PC-9 (cell line): ENCODE data around the gene MSRB2. TPM values are rescaled to one million over a fixed set of nuclear protein-coding genes. Genes with fewer than 3 reads are reported as not detected.

Source experiments
- BruUV-seq: library from RNA; stranded (reverse); fragments of 400-500 nt; replicated peaks from 2 replicates; lab custom pipeline; 2021; lab: Mats Ljungman, UMichigan
- CTCF ChIA-PET: fragments of 300-600 bp; sonication (Branson Sonifier 250); formaldehyde crosslinking; loops from one replicate; lab custom pipeline; 2022; ENCODE audit warnings: antibody characterized with exemption; lab: Charles Lee
- POLR2A ChIA-PET: fragments of 300-600 bp; sonication (Branson Sonifier 250); formaldehyde crosslinking; loops from one replicate; lab custom pipeline; 2022; ENCODE audit warnings: antibody characterized with exemption; ENCODE audit not compliant: unreplicated experiment; lab: Charles Lee
- DNase-seq, 2 experiments: peaks; one replicate each; pipeline versions ENCODE4 v3.0.0 to v3.0.0-alpha.2; 2015 to 2022; ENCODE audit warnings: mixed read lengths in 1 of 2
- H2AFZ ChIP-seq: fragments of 200-600 bp; sonication (generic); 2 replicates; pipeline ENCODE4 v1.8.1; 2017; ENCODE audit warnings: antibody characterized with exemption
- H3F3A ChIP-seq: fragments of 200-600 bp; sonication (generic); 2 replicates; pipeline ENCODE4 v1.8.1; 2017; ENCODE audit warnings: antibody characterized with exemption, mild to moderate bottlenecking, low read depth; ENCODE audit not compliant: insufficient read depth
- H3K27ac ChIP-seq: fragments of 200-600 bp; sonication (generic); 2 replicates; pipeline ENCODE4 v1.6.1; 2016; ENCODE audit warnings: mixed run types
- H3K27me3 ChIP-seq: fragments of 200-600 bp; sonication (generic); 2 replicates; pipeline ENCODE4 v1.6.1; 2016; ENCODE audit warnings: low read depth, mixed run types; ENCODE audit not compliant: insufficient read depth
- H3K36me3 ChIP-seq: fragments of 200-600 bp; sonication (generic); 2 replicates; pipeline ENCODE4 v1.6.1; 2016; ENCODE audit warnings: low read depth, mixed run types
- H3K4me1 ChIP-seq: fragments of 200-600 bp; sonication (generic); replicated peaks from 2 replicates; pipeline ENCODE4 v1.6.1; 2016; ENCODE audit warnings: mixed run types; ENCODE audit not compliant: insufficient read depth
- H3K4me2 ChIP-seq: fragments of 200-600 bp; sonication (generic); 2 replicates; pipeline ENCODE4 v1.6.1; 2017; ENCODE audit warnings: mixed run types
- H3K4me3 ChIP-seq: fragments of 200-600 bp; sonication (generic); 2 replicates; pipeline ENCODE4 v1.6.1; 2016; ENCODE audit warnings: mixed run types
- H3K79me2 ChIP-seq: fragments of 200-600 bp; sonication (generic); 2 replicates; pipeline ENCODE4 v1.6.1; 2017; ENCODE audit warnings: low read depth, mixed run types
- H3K9me2 ChIP-seq: fragments of 200-600 bp; sonication (generic); 2 replicates; pipeline ENCODE4 v1.8.1; 2017; ENCODE audit warnings: mild to moderate bottlenecking; ENCODE audit not compliant: insufficient read depth
- H3K9me3 ChIP-seq: fragments of 200-600 bp; sonication (generic); 2 replicates; pipeline ENCODE4 v1.8.1; 2016; ENCODE audit warnings: low read depth; ENCODE audit not compliant: insufficient read depth
- H4K20me1 ChIP-seq: fragments of 200-600 bp; sonication (generic); 2 replicates; pipeline ENCODE4 v1.8.1; 2017; ENCODE audit not compliant: insufficient read depth
- EZH2 ChIP-seq: fragments of 200-600 bp; sonication (generic); IDR thresholded peaks from 2 replicates; pipeline ENCODE4 v1.8.0; 2017; ENCODE audit warnings: antibody characterized with exemption, low read depth
- intact Hi-C: fragments of 100-400 bp; cut with micrococcal nuclease; formaldehyde crosslinking; loops from one replicate; pipeline ENCODE4 v1.10.0; 2022; ENCODE audit not compliant: unreplicated experiment
- total RNA-seq: library from RNA; stranded (reverse); gene quantifications from 2 replicates; pipeline ENCODE4 v1.2.3, GENCODE V29; 2021
- TF ChIP-seq, protein P1 (sequence below): fragments of 200-600 bp; sonication (generic); conservative IDR thresholded peaks from 2 replicates; pipeline ENCODE4 v1.6.1; 2017; ENCODE audit warnings: mixed run types, antibody characterized with exemption, mild to moderate bottlenecking, moderate library complexity

Gene MSRB2
- total RNA-seq, 1 experiment from 2014 or later, result 28.3 TPM

- Histone ChIP-seq H3K4me1 (no peaks in the 10 kb centered on the region), H3K79me2 (no peaks in the 10 kb centered on the region), H4K20me1 (no peaks in the 10 kb centered on the region), H3K4me2 (no peak overlapping the region), H3K27ac (no peak overlapping the region), H3K27me3 (no peaks in the 10 kb centered on the region), H3K9me2 (no peaks in the 10 kb centered on the region), H3K9me3 (no peaks in the 10 kb centered on the region), H2AFZ (no peak overlapping the region), H3K4me3 (no peak overlapping the region), H3K36me3 (no peaks in the 10 kb centered on the region), H3F3A (no peaks in the 10 kb centered on the region)
- ChIA-PET POLR2A (no interaction called here), CTCF (no interaction called here)
- DNase-seq, result no peak
- BruUV-seq, result no TSS peak
- intact Hi-C loops, result no loop called here
- no peak for TF ChIP-seq EZH2
- TF ChIP-seq, protein P1, sequence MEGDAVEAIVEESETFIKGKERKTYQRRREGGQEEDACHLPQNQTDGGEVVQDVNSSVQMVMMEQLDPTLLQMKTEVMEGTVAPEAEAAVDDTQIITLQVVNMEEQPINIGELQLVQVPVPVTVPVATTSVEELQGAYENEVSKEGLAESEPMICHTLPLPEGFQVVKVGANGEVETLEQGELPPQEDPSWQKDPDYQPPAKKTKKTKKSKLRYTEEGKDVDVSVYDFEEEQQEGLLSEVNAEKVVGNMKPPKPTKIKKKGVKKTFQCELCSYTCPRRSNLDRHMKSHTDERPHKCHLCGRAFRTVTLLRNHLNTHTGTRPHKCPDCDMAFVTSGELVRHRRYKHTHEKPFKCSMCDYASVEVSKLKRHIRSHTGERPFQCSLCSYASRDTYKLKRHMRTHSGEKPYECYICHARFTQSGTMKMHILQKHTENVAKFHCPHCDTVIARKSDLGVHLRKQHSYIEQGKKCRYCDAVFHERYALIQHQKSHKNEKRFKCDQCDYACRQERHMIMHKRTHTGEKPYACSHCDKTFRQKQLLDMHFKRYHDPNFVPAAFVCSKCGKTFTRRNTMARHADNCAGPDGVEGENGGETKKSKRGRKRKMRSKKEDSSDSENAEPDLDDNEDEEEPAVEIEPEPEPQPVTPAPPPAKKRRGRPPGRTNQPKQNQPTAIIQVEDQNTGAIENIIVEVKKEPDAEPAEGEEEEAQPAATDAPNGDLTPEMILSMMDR, result no peak
Measured at GRCh38 chr10:23148214-23148613, 52.8 kb downstream of the MSRB2 start.

DNA sequence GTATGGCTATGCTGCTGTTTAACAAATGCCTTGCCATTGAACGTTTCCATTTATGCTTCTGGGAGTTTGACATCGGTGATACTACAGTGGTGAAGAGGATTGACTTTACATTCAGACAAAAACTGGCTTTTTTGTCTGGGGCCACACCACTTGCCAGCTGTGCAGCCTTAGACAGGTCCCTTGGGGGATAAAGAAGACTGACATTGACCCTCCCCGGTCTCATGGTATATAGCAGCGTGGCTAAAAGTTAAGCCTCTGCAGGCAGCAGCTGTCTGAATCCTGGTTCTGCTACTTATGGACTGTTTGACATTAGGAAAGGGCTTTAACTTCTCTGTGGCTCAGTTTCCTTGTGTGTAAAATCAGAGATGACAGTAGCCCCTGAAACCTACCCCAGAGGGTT, 54.7 kb downstream of the MSRB2 start:
- Histone ChIP-seq H3K4me3 (no peak overlapping the region), H3K27me3 (no peaks in the 10 kb centered on the region), H4K20me1 (no peaks in the 10 kb centered on the region), H3K36me3 (no peaks in the 10 kb centered on the region), H3K9me3 (no peaks in the 10 kb centered on the region), H3K27ac (no peak overlapping the region), H2AFZ (no peak overlapping the region), H3K9me2 (no peaks in the 10 kb centered on the region), H3K4me2 (no peak overlapping the region), H3K79me2 (no peaks in the 10 kb centered on the region), H3K4me1 (no peaks in the 10 kb centered on the region), H3F3A (no peaks in the 10 kb centered on the region)
- ChIA-PET CTCF (no interaction called here), POLR2A (no interaction called here)
- BruUV-seq, result no TSS peak
- no peak for TF ChIP-seq EZH2
- TF ChIP-seq, protein P1, result no peak
- no peak for DNase-seq
- intact Hi-C loops, result no loop called here

- no TSS peak for BruUV-seq
- CTCF ChIA-PET, result no interaction called here
Measured at GRCh38 chr10:23150610-23151009, 55.2 kb downstream of the MSRB2 start.

More at GRCh38 chr10:23150610-23151009, 55.2 kb downstream of the MSRB2 start:
- H4K20me1 ChIP-seq, result no peaks in the 10 kb centered on the region
- no peaks in the 10 kb centered on the region for H3K27me3 ChIP-seq
- no peak for DNase-seq
- H3K4me2 ChIP-seq, result no peak overlapping the region
- intact Hi-C loops, result no loop called here
- H2AFZ ChIP-seq, result no peak overlapping the region
- H3K9me3 ChIP-seq, result no peaks in the 10 kb centered on the region
- H3F3A ChIP-seq, result no peaks in the 10 kb centered on the region
- POLR2A ChIA-PET, result interaction anchor here (0.6 kb wide), 1 partner anchor 910 kb away, joined by 8 read pairs; no protein-coding TSS in a partner anchor
- no peaks in the 10 kb centered on the region for H3K36me3 ChIP-seq
- H3K9me2 ChIP-seq, result no peaks in the 10 kb centered on the region
- H3K27ac ChIP-seq, result no peak overlapping the region
- no peaks in the 10 kb centered on the region for H3K79me2 ChIP-seq
- no peaks in the 10 kb centered on the region for H3K4me1 ChIP-seq
- TF ChIP-seq, protein P1, result no peak
- TF ChIP-seq EZH2, result no peak
- no peak overlapping the region for H3K4me3 ChIP-seq
